ENCODE results near the gene IGF1R. TPM values are rescaled to one million over a fixed set of nuclear protein-coding genes. Genes with fewer than 3 reads are reported as not detected.

IGF1R gene
- total RNA-seq, 2 experiments from 2014 or later, result 21.5 to 23.4 TPM

DNA sequence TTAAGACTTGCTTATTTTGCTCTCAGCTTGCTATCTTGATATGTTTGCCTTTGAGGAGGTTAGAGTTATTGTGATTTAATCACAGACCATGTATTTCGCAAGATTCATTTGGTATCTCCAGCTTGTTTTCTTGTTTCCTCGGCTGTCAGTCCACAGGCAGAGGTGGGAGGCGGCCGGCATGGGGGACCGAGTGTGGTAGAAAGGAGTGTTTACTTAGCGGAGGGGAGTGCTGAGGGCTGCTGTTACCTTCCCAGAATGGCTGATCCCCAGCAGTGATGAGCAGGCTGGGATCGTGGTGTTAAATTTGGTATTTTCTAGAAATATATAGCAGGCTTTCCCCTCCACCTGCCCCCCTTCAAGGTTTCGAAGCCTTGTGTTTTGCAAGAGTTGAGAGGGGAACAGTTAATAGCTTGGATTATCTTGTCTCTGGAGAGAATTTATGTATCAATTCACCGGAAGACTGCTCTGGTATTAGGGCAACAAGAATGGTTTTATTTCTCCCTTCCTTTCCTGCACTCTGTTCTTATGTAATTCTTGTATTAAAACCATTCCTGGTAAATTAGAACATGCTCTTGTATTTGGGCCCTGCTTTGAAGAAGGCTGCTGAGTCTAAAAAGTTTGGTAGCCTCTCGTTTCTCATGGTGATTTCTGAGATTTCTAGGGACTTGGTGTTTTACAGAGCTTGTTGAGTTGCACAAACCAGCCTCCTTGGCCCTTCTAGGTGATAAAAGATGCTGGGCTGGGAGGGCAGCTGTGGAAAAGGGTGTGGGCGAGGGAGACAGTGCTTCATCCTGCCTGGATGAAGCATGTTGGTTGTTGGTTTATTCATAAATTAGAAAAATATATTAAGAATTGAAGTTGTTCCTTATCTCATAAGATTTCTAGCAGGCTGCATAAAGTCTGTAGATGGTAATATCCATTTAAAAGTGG is 151.4 kb downstream of the IGF1R start:
- H3K4me3 Mint-ChIP-seq, result no peak overlapping the region
- H3K27me3 Mint-ChIP-seq, result no peaks in the 10 kb centered on the region
- no peak overlapping the region for H3K27ac Mint-ChIP-seq
- H3K9me3 Mint-ChIP-seq, result no peaks in the 10 kb centered on the region
- POLR2A ChIA-PET, result no interaction called here
- H3K36me3 Mint-ChIP-seq, result no peaks in the 10 kb centered on the region
- DNase-seq (no peak), ATAC-seq (ENCODE audit: low read depth) (no peak)
- peaks cover 8% of the 10 kb centered on the region for H3K4me1 Mint-ChIP-seq

DNA sequence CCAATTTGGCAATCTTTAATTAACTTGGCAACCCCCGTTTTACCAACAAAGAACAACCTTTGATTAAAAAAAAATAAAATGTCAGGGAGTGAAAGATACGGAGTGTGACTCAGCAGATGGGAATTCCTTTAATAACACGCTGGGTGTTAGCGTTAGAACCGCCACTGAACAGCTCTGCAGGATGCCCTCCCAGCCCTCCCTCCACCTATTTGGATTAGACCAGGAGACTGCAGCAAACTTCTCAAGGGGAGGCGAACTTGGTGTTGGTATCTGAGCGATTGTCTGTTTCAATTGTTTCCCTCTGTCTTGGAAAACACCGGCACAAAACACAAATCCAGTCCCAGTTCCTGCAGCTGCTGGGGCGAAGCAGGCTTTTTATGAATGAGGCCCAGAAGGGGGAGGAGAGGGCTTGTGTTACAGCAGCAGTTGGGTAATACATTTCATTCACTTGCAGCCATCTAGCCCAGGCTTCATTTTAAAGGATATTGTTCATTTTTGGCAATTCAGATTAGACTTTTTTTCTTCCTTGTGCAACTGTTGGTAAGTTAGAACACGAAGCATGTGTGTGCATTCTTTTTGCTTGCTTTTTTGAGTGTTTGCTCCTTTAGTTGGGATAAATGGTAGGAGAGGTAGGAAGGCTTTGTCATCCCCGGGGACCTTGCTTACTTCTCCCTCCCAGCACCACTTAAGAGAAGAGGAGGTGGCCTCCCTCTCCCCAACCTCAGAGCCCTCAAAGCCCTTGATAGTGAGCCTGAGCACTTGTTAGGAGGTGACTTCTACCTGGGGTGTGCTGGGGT is 152.3 kb downstream of the IGF1R start:
- no peak overlapping the region for H3K27ac Mint-ChIP-seq
- POLR2A ChIA-PET, result no interaction called here
- peak overlapping the region; percentile 6 for H3K4me3 Mint-ChIP-seq

GRCh38 chr15:98801234-98801561 is 152.9 kb downstream of the IGF1R start:
- DNase-seq (no peak), ATAC-seq (ENCODE audit: low read depth) (peak; percentile 67)
- H3K4me3 Mint-ChIP-seq, result peak overlapping the region; percentile 6
- H3K36me3 Mint-ChIP-seq, result no peaks in the 10 kb centered on the region
- no peaks in the 10 kb centered on the region for H3K9me3 Mint-ChIP-seq
- no peak overlapping the region for H3K27ac Mint-ChIP-seq
- H3K4me1 Mint-ChIP-seq, result peaks cover 8% of the 10 kb centered on the region
- POLR2A ChIA-PET, result no interaction called here
- no peaks in the 10 kb centered on the region for H3K27me3 Mint-ChIP-seq

More for the DNA sequence above, 152.3 kb downstream of the IGF1R start:
- ATAC-seq (ENCODE audit: low read depth), result no peak
- Mint-ChIP-seq H3K27me3 (no peaks in the 10 kb centered on the region), H3K9me3 (no peaks in the 10 kb centered on the region), H3K36me3 (no peaks in the 10 kb centered on the region), H3K4me1 (peaks cover 8% of the 10 kb centered on the region)
- DNase-seq, result no peak

GRCh38 chr15:98802187-98802586 is 153.8 kb downstream of the IGF1R start:
- Mint-ChIP-seq H3K27ac (no peak overlapping the region), H3K36me3 (no peaks in the 10 kb centered on the region)

DNA sequence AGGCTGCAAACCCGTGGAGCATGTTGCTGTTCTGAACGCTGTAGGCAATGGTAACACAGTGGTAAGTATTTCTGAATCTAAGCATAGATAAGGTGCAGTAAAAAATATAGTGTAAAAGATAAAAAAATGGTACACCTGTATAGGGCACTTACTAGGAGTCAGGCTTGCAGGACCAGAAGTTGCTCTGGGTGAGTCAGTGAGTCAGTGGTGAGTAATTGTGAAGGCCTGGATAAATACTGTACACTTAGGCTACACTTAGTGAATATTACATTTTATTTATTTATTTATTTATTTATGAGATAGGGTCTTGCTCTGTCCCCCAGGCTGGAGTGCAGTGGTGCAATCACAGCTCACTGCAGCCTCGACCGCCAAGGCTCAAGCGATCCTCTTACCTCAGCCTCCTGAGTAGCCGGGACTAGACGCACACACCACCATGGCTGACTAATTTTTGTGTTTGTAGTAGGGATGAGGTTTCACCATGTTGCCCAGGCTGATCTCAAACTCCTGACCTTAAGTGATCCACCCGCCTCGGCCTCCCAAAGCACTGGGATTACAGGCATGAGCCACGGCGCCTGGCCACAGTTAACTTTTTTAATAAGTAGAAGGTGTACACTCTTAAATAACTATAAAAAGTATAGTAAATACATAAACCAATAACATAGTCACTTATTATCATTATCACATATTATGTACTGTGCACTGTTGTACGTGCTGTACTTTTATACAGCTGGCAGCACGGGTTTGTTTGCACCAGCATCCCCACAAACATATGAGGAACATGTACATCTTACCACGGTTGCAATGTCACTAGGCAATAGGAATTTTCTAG is 155.1 kb downstream of the IGF1R start:
- H3K36me3 Mint-ChIP-seq, result no peaks in the 10 kb centered on the region
- DNase-seq (no peak), ATAC-seq (ENCODE audit: low read depth) (no peak)
- H3K4me3 Mint-ChIP-seq, result no peak overlapping the region
- POLR2A ChIA-PET, result no interaction called here
- peaks cover 8% of the 10 kb centered on the region for H3K4me1 Mint-ChIP-seq
- H3K27me3 Mint-ChIP-seq, result no peaks in the 10 kb centered on the region
- H3K9me3 Mint-ChIP-seq, result peaks cover 1% of the 10 kb centered on the region
- no peak overlapping the region for H3K27ac Mint-ChIP-seq

More at GRCh38 chr15:98802187-98802586, 153.8 kb downstream of the IGF1R start:
- Mint-ChIP-seq H3K4me1 (peaks cover 8% of the 10 kb centered on the region), H3K4me3 (no peak overlapping the region), H3K27me3 (no peaks in the 10 kb centered on the region), H3K9me3 (no peaks in the 10 kb centered on the region)
- ATAC-seq (ENCODE audit: low read depth), result no peak
- POLR2A ChIA-PET, result no interaction called here
- no peak for DNase-seq

GRCh38 chr15:98804057-98804380 is 155.7 kb downstream of the IGF1R start:
- Mint-ChIP-seq H3K9me3 (peaks cover 1% of the 10 kb centered on the region), H3K36me3 (no peaks in the 10 kb centered on the region), H3K27ac (no peak overlapping the region), H3K4me1 (peaks cover 8% of the 10 kb centered on the region), H3K4me3 (no peak overlapping the region), H3K27me3 (no peaks in the 10 kb centered on the region)
- ATAC-seq (ENCODE audit: low read depth), result no peak
- POLR2A ChIA-PET, result no interaction called here
- no peak for DNase-seq

- H3K4me1 Mint-ChIP-seq, result peaks cover 6% of the 10 kb centered on the region
- peaks cover 1% of the 10 kb centered on the region for H3K9me3 Mint-ChIP-seq
- POLR2A ChIA-PET, result no interaction called here
- H3K27me3 Mint-ChIP-seq, result no peaks in the 10 kb centered on the region
- H3K27ac Mint-ChIP-seq, result no peak overlapping the region
- ATAC-seq (ENCODE audit: low read depth) (no peak), DNase-seq (no peak)
- no peaks in the 10 kb centered on the region for H3K36me3 Mint-ChIP-seq
- H3K4me3 Mint-ChIP-seq, result no peak overlapping the region
These were observed 157.3 kb downstream of the IGF1R start for GRCh38 chr15:98805434-98806274.

DNA sequence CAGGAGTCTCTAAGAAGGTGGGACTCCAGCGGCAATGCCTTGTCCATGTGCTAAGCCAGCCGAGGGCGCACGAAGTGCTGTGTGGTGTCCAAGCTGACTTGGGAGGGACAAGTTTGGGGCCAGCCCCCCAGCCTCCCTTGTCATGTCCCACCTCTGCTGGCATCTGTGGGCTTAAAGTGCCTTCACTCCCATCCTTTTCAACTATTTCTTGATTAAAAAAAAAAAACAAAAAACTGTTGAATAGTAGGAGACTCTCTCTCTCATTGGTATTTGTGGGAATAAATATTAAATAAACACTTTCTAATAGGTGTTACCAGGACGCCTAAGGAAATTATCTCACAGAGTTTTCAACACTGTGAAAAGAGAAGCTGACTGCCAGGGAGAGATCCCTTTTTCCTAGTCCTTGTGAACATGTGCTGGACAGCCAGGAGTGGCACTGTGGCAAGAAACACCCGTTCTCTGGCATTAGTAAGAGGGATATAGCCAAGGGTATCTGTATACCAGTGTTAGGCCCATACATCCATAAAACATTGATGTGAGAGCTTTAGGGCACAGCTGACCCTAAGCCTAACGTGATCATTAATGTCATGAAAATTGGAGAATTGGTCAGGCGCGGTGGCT is 158.0 kb downstream of the IGF1R start:
- Mint-ChIP-seq H3K27ac (no peak overlapping the region), H3K27me3 (no peaks in the 10 kb centered on the region), H3K4me3 (no peak overlapping the region), H3K36me3 (no peaks in the 10 kb centered on the region), H3K4me1 (peaks cover under 1% of the 10 kb centered on the region), H3K9me3 (peaks cover 1% of the 10 kb centered on the region)
- ATAC-seq (ENCODE audit: low read depth) (no peak), DNase-seq (no peak)
- POLR2A ChIA-PET, result no interaction called here

DNA sequence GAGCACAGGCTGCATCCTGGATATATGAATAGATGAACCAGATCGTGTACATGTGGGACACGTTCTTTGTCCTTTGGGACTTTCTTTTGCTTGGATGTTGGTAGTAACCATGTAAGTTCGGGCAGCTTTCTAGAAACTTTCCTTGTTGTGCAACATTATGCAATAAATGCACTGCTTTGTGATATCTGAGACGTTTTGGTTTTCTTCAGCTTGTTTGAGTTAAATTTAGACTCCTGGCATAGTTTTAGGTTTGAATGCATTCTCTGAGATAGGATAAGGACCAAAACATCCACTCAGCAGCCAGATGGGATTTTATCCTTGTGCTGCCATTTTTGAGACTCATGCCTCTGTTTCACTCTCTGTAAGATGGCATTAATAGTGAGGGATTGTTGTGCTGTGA is 158.9 kb downstream of the IGF1R start:
- Mint-ChIP-seq H3K4me1 (no peaks in the 10 kb centered on the region), H3K27me3 (no peaks in the 10 kb centered on the region), H3K36me3 (no peaks in the 10 kb centered on the region), H3K4me3 (no peak overlapping the region), H3K27ac (no peak overlapping the region), H3K9me3 (peaks cover 1% of the 10 kb centered on the region)
- DNase-seq (no peak), ATAC-seq (ENCODE audit: low read depth) (no peak)
- POLR2A ChIA-PET, result no interaction called here

GRCh38 chr15:98809273-98809672 is 160.9 kb downstream of the IGF1R start:
- POLR2A ChIA-PET, result no interaction called here
- Mint-ChIP-seq H3K4me1 (no peaks in the 10 kb centered on the region), H3K4me3 (no peak overlapping the region), H3K27ac (no peak overlapping the region), H3K36me3 (peaks cover 2% of the 10 kb centered on the region), H3K27me3 (no peaks in the 10 kb centered on the region), H3K9me3 (peaks cover 1% of the 10 kb centered on the region)
- DNase-seq (no peak), ATAC-seq (ENCODE audit: low read depth) (no peak)

DNA sequence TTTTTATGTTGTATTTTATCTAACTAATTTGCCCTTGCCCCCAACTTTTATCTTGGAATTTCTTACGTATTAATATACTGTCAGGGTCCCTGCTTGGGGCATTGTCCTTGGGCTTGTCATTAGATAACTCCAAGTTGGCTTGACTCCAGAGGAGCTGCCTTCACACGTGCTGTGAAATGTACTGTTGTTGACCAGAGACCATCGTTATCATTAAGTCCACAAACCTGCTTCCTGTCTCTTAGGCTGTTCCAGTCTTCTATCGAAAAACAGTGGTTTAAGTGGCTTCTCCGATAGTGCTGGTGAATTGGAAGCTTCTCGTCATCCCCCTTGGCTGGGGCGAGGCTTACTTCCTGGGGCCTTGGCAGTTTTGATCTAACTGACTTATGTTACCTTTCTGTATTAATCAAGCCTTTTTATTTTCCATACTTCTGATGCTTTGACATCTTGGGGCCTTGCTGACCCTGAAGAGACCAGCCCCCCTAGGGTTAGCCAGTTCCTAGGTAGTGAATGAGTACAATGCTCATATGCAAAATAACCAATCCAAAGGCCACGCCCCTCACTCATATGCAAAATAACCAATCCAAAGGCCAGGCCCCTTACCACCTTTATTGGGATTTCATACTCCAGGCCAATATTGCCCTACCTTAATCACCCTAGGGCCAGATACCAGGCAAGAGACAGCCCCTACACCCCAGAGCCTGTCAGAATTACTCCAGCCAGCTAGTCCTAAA is 164.5 kb downstream of the IGF1R start:
- Mint-ChIP-seq H3K9me3 (peaks cover 4% of the 10 kb centered on the region), H3K27me3 (no peaks in the 10 kb centered on the region), H3K36me3 (peaks cover 3% of the 10 kb centered on the region), H3K4me1 (no peaks in the 10 kb centered on the region), H3K4me3 (no peak overlapping the region), H3K27ac (no peak overlapping the region)
- POLR2A ChIA-PET, result no interaction called here
- no peak for DNase-seq
- ATAC-seq (ENCODE audit: low read depth), result no peak

- ATAC-seq (ENCODE audit: low read depth) (no peak), DNase-seq (no peak)
- Mint-ChIP-seq H3K27me3 (no peaks in the 10 kb centered on the region), H3K9me3 (peaks cover 5% of the 10 kb centered on the region), H3K27ac (no peak overlapping the region), H3K4me3 (no peak overlapping the region), H3K4me1 (no peaks in the 10 kb centered on the region), H3K36me3 (peaks cover 5% of the 10 kb centered on the region)
- POLR2A ChIA-PET, result no interaction called here
These were observed 165.6 kb downstream of the IGF1R start for GRCh38 chr15:98813951-98814350.
